Activated naive CD8-positive, alpha-beta T cell (primary cell): ENCODE data around the gene ZNF841.
"Not testable (repeated sequence)": the region's sequence is repeated elsewhere in the genome, so short reads cannot be mapped to it uniquely, and the experiment has no call there.

Experiments used
- H3K27ac Mint-ChIP-seq: one replicate; pipeline ENCODE4 v1.8.0; 2021; ENCODE audit warnings: mixed read lengths
- H3K27me3 Mint-ChIP-seq: one replicate; pipeline ENCODE4 v1.8.0; 2021; ENCODE audit warnings: mixed read lengths
- H3K36me3 Mint-ChIP-seq: one replicate; pipeline ENCODE4 v1.8.0; 2021; ENCODE audit warnings: mixed read lengths
- H3K4me1 Mint-ChIP-seq: one replicate; pipeline ENCODE4 v1.8.0; 2021; ENCODE audit warnings: low read depth, mixed read lengths
- H3K4me3 Mint-ChIP-seq: one replicate; pipeline ENCODE4 v1.8.0; 2021; ENCODE audit warnings: mild to moderate bottlenecking, mixed read lengths
- H3K9me3 Mint-ChIP-seq: one replicate; pipeline ENCODE4 v1.8.0; 2021; ENCODE audit warnings: low read depth, mixed read lengths

Gene ZNF841

GRCh38 chr19:52101866-52102562, 6.4 kb upstream of the ZNF841 start:
- Mint-ChIP-seq H3K36me3 (peaks cover 11% of the 10 kb centered on the region), H3K4me1 (no peaks in the 10 kb centered on the region), H3K9me3 (no peaks in the 10 kb centered on the region), H3K27me3 (no peaks in the 10 kb centered on the region), H3K27ac (no peak overlapping the region), H3K4me3 (no peak overlapping the region)

GRCh38 chr19:52099497-52100138, 4.1 kb upstream of the ZNF841 start:
- Mint-ChIP-seq H3K4me1 (peaks cover 7% of the 10 kb centered on the region), H3K9me3 (no peaks in the 10 kb centered on the region), H3K4me3 (no peak overlapping the region), H3K27ac (no peak overlapping the region), H3K27me3 (no peaks in the 10 kb centered on the region), H3K36me3 (peaks cover 9% of the 10 kb centered on the region)

- H3K4me3 Mint-ChIP-seq: peak overlapping the region; percentile 98
- peaks cover 27% of the 10 kb centered on the region for H3K36me3 Mint-ChIP-seq
- peaks cover 26% of the 10 kb centered on the region for H3K4me1 Mint-ChIP-seq
- not testable (repeated sequence) for H3K27me3 Mint-ChIP-seq, H3K9me3 Mint-ChIP-seq, H3K27ac Mint-ChIP-seq
Observed at GRCh38 chr19:52096416-52096815, 851 bp upstream of the ZNF841 start.

GRCh38 chr19:52094526-52095130, 937 bp downstream of the ZNF841 start:
- Mint-ChIP-seq H3K9me3 (peaks cover 9% of the 10 kb centered on the region), H3K27me3 (no peaks in the 10 kb centered on the region), H3K4me1 (peaks cover 33% of the 10 kb centered on the region), H3K27ac (peak overlapping the region; percentile 98), H3K4me3 (peak overlapping the region; percentile 98), H3K36me3 (peaks cover 44% of the 10 kb centered on the region)

- no peaks in the 10 kb centered on the region for H3K27me3 Mint-ChIP-seq
- peaks cover 7% of the 10 kb centered on the region for H3K4me1 Mint-ChIP-seq
- H3K9me3 Mint-ChIP-seq: peaks cover 35% of the 10 kb centered on the region
- H3K36me3 Mint-ChIP-seq: peaks cover 86% of the 10 kb centered on the region
- no peak overlapping the region for H3K27ac Mint-ChIP-seq
- H3K4me3 Mint-ChIP-seq: no peak overlapping the region
Observed at GRCh38 chr19:52086481-52086880, 9.1 kb downstream of the ZNF841 start.

GRCh38 chr19:52070496-52070895, 25.1 kb downstream of the ZNF841 start:
- H3K4me1 Mint-ChIP-seq: no peaks in the 10 kb centered on the region
- H3K36me3 Mint-ChIP-seq: peaks cover 83% of the 10 kb centered on the region
- H3K27me3 Mint-ChIP-seq: no peaks in the 10 kb centered on the region
- H3K9me3 Mint-ChIP-seq: peaks cover 52% of the 10 kb centered on the region
- no peak overlapping the region for H3K27ac Mint-ChIP-seq
- H3K4me3 Mint-ChIP-seq: no peak overlapping the region

- H3K27me3 Mint-ChIP-seq: no peaks in the 10 kb centered on the region
- H3K4me3 Mint-ChIP-seq: no peak overlapping the region
- peaks cover 81% of the 10 kb centered on the region for H3K36me3 Mint-ChIP-seq
- H3K4me1 Mint-ChIP-seq: no peaks in the 10 kb centered on the region
- no peak overlapping the region for H3K27ac Mint-ChIP-seq
- peaks cover 48% of the 10 kb centered on the region for H3K9me3 Mint-ChIP-seq
Observed at GRCh38 chr19:52069653-52070052, 25.9 kb downstream of the ZNF841 start.

- no peaks in the 10 kb centered on the region for H3K4me1 Mint-ChIP-seq
- peaks cover 38% of the 10 kb centered on the region for H3K9me3 Mint-ChIP-seq
- H3K27me3 Mint-ChIP-seq: no peaks in the 10 kb centered on the region
- no peak overlapping the region for H3K4me3 Mint-ChIP-seq
- no peak overlapping the region for H3K27ac Mint-ChIP-seq
- H3K36me3 Mint-ChIP-seq: peaks cover 67% of the 10 kb centered on the region
Observed at GRCh38 chr19:52066258-52066863, 29.2 kb downstream of the ZNF841 start.

- H3K9me3 Mint-ChIP-seq: peaks cover 32% of the 10 kb centered on the region
Observed at GRCh38 chr19:52065399-52065798, 30.2 kb downstream of the ZNF841 start.

GRCh38 chr19:52056480-52056879, 39.1 kb downstream of the ZNF841 start:
- H3K9me3 Mint-ChIP-seq: peaks cover 11% of the 10 kb centered on the region
- H3K4me3 Mint-ChIP-seq, H3K27ac Mint-ChIP-seq, H3K4me1 Mint-ChIP-seq, H3K27me3 Mint-ChIP-seq: not testable (repeated sequence)
- peaks cover 46% of the 10 kb centered on the region for H3K36me3 Mint-ChIP-seq

More at GRCh38 chr19:52065399-52065798, 30.2 kb downstream of the ZNF841 start:
- Mint-ChIP-seq H3K4me1 (no peaks in the 10 kb centered on the region), H3K27me3 (no peaks in the 10 kb centered on the region), H3K36me3 (peaks cover 62% of the 10 kb centered on the region), H3K4me3 (no peak overlapping the region), H3K27ac (no peak overlapping the region)

GRCh38 chr19:52051736-52052135, 43.8 kb downstream of the ZNF841 start:
- not testable (repeated sequence) for H3K4me3 Mint-ChIP-seq, H3K27me3 Mint-ChIP-seq, H3K27ac Mint-ChIP-seq
- Mint-ChIP-seq H3K36me3 (peaks cover 37% of the 10 kb centered on the region), H3K4me1 (peaks cover 25% of the 10 kb centered on the region), H3K9me3 (peaks cover 14% of the 10 kb centered on the region)

GRCh38 chr19:52048555-52049501, 46.7 kb downstream of the ZNF841 start, which contains the start of gene ZNF432:
Gene ZNF432 (minus strand): TSS chr19:52048838. CDS start chr19:52046868, 1,970 bp downstream.
- Mint-ChIP-seq H3K27ac (peak within 1 kb of the TSS; percentile 99), H3K9me3 (peaks cover 12% of the 10 kb centered on the region), H3K4me1 (peaks cover 25% of the 10 kb centered on the region), H3K4me3 (peak within 1 kb of the TSS; percentile 98), H3K36me3 (peaks cover 44% of the 10 kb centered on the region), H3K27me3 (no peaks in the 10 kb centered on the region)

- Mint-ChIP-seq H3K4me1 (no peaks in the 10 kb centered on the region), H3K9me3 (peaks cover 26% of the 10 kb centered on the region), H3K27ac (no peak overlapping the region), H3K27me3 (no peaks in the 10 kb centered on the region), H3K4me3 (no peak overlapping the region), H3K36me3 (peaks cover 77% of the 10 kb centered on the region)
Observed at GRCh38 chr19:52039169-52039568, 56.4 kb downstream of the ZNF841 start.

- Mint-ChIP-seq H3K4me3 (no peak overlapping the region), H3K4me1 (no peaks in the 10 kb centered on the region), H3K36me3 (peaks cover 61% of the 10 kb centered on the region), H3K9me3 (peaks cover 27% of the 10 kb centered on the region), H3K27ac (no peak overlapping the region), H3K27me3 (no peaks in the 10 kb centered on the region)
Observed at GRCh38 chr19:52034051-52034728, 61.4 kb downstream of the ZNF841 start.
